SU-DHL-6 (cell line): ENCODE data around the gene CRYGA.
"Not testable (repeated sequence)": the region's sequence is repeated elsewhere in the genome, so short reads cannot be mapped to it uniquely, and the experiment has no call there.

Experiments used
- H2AFZ ChIP-seq: fragments of 200-600 bp; sonication (generic); 2 replicates; pipeline ENCODE4 v1.6.1; 2014; ENCODE audit warnings: low read depth, mild to moderate bottlenecking, moderate library complexity, mixed read lengths, antibody characterized with exemption, low read length; ENCODE audit not compliant: severe bottlenecking
- H3F3A ChIP-seq: fragments of 200-600 bp; shearing (Covaris generic); 2 replicates; pipeline ENCODE4 v1.6.0; 2016; ENCODE audit warnings: antibody characterized with exemption, mild to moderate bottlenecking; ENCODE audit not compliant: insufficient read depth
- H3K27ac ChIP-seq: fragments of 200-600 bp; sonication (generic); 2 replicates; pipeline ENCODE4 v1.5.1; 2016; ENCODE audit warnings: low read depth, mild to moderate bottlenecking, low read length, moderate library complexity, mixed read lengths
- H3K27me3 ChIP-seq: fragments of 200-600 bp; sonication (generic), shearing (Covaris generic); 2 replicates; pipeline ENCODE4 v1.6.0; 2014; ENCODE audit warnings: mild to moderate bottlenecking, low read length
- H3K36me3 ChIP-seq: fragments of 200-600 bp; sonication (generic); 2 replicates; pipeline ENCODE4 v1.6.1; 2014; ENCODE audit warnings: mild to moderate bottlenecking, low read length, mixed read lengths
- H3K4me2 ChIP-seq: fragments of 300-600, 200-600 bp; shearing (Covaris generic), sonication (generic); 2 replicates; pipeline ENCODE4 v1.6.0; 2014; ENCODE audit warnings: low read length, low read depth, mild to moderate bottlenecking; ENCODE audit not compliant: poor library complexity, severe bottlenecking
- H3K4me3 ChIP-seq: fragments of 200-600 bp; sonication (generic); 2 replicates; pipeline ENCODE4 v1.5.1; 2014; ENCODE audit warnings: antibody characterized with exemption, low read length, mild to moderate bottlenecking, mixed read lengths; ENCODE audit not compliant: insufficient read depth, poor library complexity, severe bottlenecking
- H3K79me2 ChIP-seq: fragments of 200-600 bp; sonication (generic); 2 replicates; pipeline ENCODE4 v1.6.1; 2014; ENCODE audit warnings: mild to moderate bottlenecking, low read length, moderate library complexity; ENCODE audit not compliant: insufficient read depth
- H3K9ac ChIP-seq: fragments of 200-600 bp; sonication (generic); 2 replicates; pipeline ENCODE4 v1.7.0; 2014; ENCODE audit warnings: mild to moderate bottlenecking, low read length
- H3K9me2 ChIP-seq: fragments of 200-600 bp; sonication (generic); replicated peaks from 2 replicates; pipeline ENCODE4 v1.6.1; 2014; ENCODE audit warnings: low read length; ENCODE audit not compliant: insufficient read depth
- H3K9me3 ChIP-seq: fragments of 200-600 bp; sonication (generic); 2 replicates; pipeline ENCODE4 v1.6.1; 2014; ENCODE audit warnings: low read length, mixed read lengths; ENCODE audit not compliant: insufficient read depth
- H4K20me1 ChIP-seq: fragments of 200-600 bp; sonication (generic); 2 replicates; pipeline ENCODE4 v1.6.1; 2014; ENCODE audit warnings: low read depth, mild to moderate bottlenecking, antibody characterized with exemption, low read length, moderate library complexity, mixed read lengths
- CTCF ChIP-seq: fragments of 200-600 bp; sonication (generic); IDR thresholded peaks from one replicate; pipeline ENCODE4 v1.5.1; 2017; ENCODE audit warnings: antibody characterized with exemption, mild to moderate bottlenecking, low read length, moderate library complexity; ENCODE audit not compliant: insufficient read depth, poor library complexity, severe bottlenecking
- EZH2phosphoT487 ChIP-seq: fragments of 200-600 bp; sonication (generic), shearing (Covaris generic); conservative IDR thresholded peaks from 2 replicates; pipeline ENCODE4 v1.6.1; 2018; ENCODE audit warnings: mild to moderate bottlenecking, antibody characterized with exemption, low read length, moderate library complexity, mixed read lengths

The CRYGA gene

GRCh38 chr2:208122248-208122647 is 41.1 kb downstream of the CRYGA start:
- no peak overlapping the region for H2AFZ ChIP-seq
- no peaks in the 10 kb centered on the region for H3K79me2 ChIP-seq
- H3K9ac ChIP-seq: no peak overlapping the region
- H3K27ac ChIP-seq: no peak overlapping the region
- H3K36me3 ChIP-seq: no peaks in the 10 kb centered on the region
- H3K27me3 ChIP-seq: no peaks in the 10 kb centered on the region
- H3K4me3 ChIP-seq: no peak overlapping the region
- H4K20me1 ChIP-seq: no peaks in the 10 kb centered on the region
- H3K9me2 ChIP-seq: no peaks in the 10 kb centered on the region
- H3F3A ChIP-seq: no peaks in the 10 kb centered on the region
- H3K4me2 ChIP-seq: no peak overlapping the region
- H3K9me3 ChIP-seq: no peaks in the 10 kb centered on the region
- no peak for TF ChIP-seq CTCF
- no peak for TF ChIP-seq EZH2phosphoT487

GRCh38 chr2:208118918-208119317 is 44.5 kb downstream of the CRYGA start:
- Histone ChIP-seq H4K20me1 (no peaks in the 10 kb centered on the region), H3K9me2 (no peaks in the 10 kb centered on the region), H3K4me2 (no peak overlapping the region), H3K79me2 (no peaks in the 10 kb centered on the region), H3K27me3 (no peaks in the 10 kb centered on the region), H3K9me3 (no peaks in the 10 kb centered on the region), H3K27ac (no peak overlapping the region), H2AFZ (no peak overlapping the region), H3K9ac (no peak overlapping the region), H3K4me3 (no peak overlapping the region), H3K36me3 (no peaks in the 10 kb centered on the region), H3F3A (no peaks in the 10 kb centered on the region)
- TF ChIP-seq CTCF: no peak

- not testable (repeated sequence) for H3K9me2 ChIP-seq, H3K79me2 ChIP-seq, H2AFZ ChIP-seq, H3K4me3 ChIP-seq, H4K20me1 ChIP-seq, H3K36me3 ChIP-seq, H3F3A ChIP-seq, H3K9me3 ChIP-seq, H3K9ac ChIP-seq, H3K27ac ChIP-seq, H3K27me3 ChIP-seq, H3K4me2 ChIP-seq
These were observed 46.0 kb downstream of the CRYGA start for GRCh38 chr2:208117390-208117789.

GRCh38 chr2:208112969-208113368 is 50.4 kb downstream of the CRYGA start:
- H3K79me2 ChIP-seq: no peaks in the 10 kb centered on the region
- no peaks in the 10 kb centered on the region for H4K20me1 ChIP-seq
- H3K27me3 ChIP-seq: no peaks in the 10 kb centered on the region
- H3K4me3 ChIP-seq: no peak overlapping the region
- no peak for TF ChIP-seq EZH2phosphoT487
- TF ChIP-seq CTCF: no peak
- no peaks in the 10 kb centered on the region for H3K9me3 ChIP-seq
- H3K9me2 ChIP-seq: no peaks in the 10 kb centered on the region
- H3K36me3 ChIP-seq: no peaks in the 10 kb centered on the region
- no peak overlapping the region for H3K9ac ChIP-seq
- H2AFZ ChIP-seq: no peak overlapping the region
- no peak overlapping the region for H3K27ac ChIP-seq
- H3K4me2 ChIP-seq: no peak overlapping the region
- no peaks in the 10 kb centered on the region for H3F3A ChIP-seq

DNA sequence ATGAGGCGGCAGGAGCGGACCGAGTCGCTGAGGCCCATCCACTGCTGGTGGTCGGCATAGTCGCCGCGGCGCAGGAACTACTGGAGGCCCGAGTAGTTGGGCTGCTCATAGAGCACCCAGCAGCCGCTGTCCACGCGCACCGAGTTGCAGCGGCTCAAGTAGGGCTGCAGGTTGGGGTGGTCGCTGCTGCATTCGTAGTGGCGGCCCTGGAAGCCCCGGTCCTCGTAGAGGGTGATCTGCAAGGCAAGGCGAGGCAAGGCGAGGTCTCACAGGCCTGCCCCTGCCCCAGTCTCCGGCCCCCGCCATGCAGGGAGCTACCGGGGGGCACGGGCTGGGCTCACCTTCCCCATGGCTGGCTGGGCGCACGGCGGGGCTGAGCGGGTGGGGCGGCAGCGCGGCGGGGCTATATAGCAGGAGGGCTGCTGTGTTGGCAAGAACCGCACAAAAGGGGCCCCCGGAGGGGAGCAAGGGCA is 51.1 kb downstream of the CRYGA start:
- H4K20me1 ChIP-seq, H3K36me3 ChIP-seq, H3F3A ChIP-seq, H3K27me3 ChIP-seq, H3K27ac ChIP-seq, H3K79me2 ChIP-seq, H3K9ac ChIP-seq, H3K9me3 ChIP-seq, H2AFZ ChIP-seq, H3K9me2 ChIP-seq, H3K4me2 ChIP-seq, H3K4me3 ChIP-seq: not testable (repeated sequence)
